Skeletal muscle cell (primary cell): Measurements from ENCODE around the gene ZNF878.
"Not testable (repeated sequence)": the region's sequence is repeated elsewhere in the genome, so short reads cannot be mapped to it uniquely, and the experiment has no call there.

Source experiments
- DNase-seq: peaks from one replicate; pipeline ENCODE4 v3.0.0-alpha.2; 2010; ENCODE audit warnings: low read depth
- H3K4me3 ChIP-seq: 2 replicates; pipeline ENCODE4 v1.5.1; 2011; ENCODE audit warnings: low read depth, mild to moderate bottlenecking, control low read depth, low read length, moderate library complexity

Gene ZNF878

DNA sequence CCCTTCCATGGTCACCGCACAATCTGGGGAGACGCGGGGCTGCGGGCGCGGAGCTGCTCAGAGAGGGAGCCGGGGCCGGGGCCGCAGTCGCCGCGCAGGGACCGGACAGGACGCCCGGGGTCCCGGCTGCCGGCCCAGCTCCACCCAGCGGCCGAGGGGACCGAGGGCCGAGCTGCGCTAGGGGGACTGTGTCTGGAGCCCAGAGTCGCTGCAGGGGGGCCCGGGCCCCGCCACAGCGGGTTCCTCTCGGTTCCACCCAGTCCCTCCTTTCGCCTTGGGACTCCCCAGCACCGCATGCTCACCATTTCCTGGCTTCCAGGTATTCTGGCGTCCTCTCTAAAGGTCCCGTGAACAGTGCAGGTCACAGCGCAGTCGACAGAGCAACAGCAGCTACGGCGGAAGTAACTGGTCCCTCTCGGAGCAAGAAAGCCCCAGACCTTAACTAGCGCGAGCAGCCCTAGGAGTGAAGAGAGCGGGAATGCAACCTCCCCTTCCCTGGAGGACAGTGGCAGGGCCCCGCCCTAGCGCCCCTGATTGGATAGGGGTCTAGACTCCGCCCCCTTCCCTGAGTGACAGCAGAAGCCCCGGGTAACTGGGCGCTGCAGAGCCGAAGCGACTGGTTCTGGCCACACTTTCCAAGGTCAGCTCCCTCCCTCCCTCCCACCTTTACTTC is at the start of gene ZNF878:
ZNF878 (minus strand) TSS at position 465 of the 673 bp plus-strand sequence; CDS start at position 305, 160 bp downstream.
- peak; percentile 25 for DNase-seq
- H3K4me3 ChIP-seq, result peak within 1 kb of the TSS; percentile 71

DNA sequence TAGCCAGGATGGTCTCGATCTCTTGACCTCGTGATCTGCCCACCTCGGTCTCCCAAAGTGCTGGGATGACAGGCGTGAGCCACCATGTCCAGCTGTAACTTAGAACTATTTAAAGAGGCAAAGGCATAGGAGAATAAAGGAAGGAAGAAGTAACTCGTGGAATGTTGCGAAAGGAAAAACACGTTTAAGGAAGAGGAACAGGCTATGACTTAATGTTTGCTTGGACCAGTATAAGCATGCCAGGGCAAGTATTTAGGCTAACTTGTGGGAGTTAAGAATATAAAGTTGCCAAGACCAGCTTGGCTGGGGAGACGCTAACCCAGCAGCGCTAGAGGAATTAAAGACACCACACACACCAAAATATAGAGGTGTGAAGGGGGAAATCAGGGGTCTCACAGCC is 45.3 kb upstream of the ZNF878 start:
- no peak overlapping the region for H3K4me3 ChIP-seq
- DNase-seq, result no peak

GRCh38 chr19:12095111-12095790 is 42.5 kb upstream of the ZNF878 start:
- DNase-seq, result peak; percentile 8

GRCh38 chr19:12093777-12094176 is 41.0 kb upstream of the ZNF878 start:
- no peak for DNase-seq
- H3K4me3 ChIP-seq, result no peak overlapping the region

More at GRCh38 chr19:12095111-12095790, 42.5 kb upstream of the ZNF878 start:
- no peak overlapping the region for H3K4me3 ChIP-seq

DNA sequence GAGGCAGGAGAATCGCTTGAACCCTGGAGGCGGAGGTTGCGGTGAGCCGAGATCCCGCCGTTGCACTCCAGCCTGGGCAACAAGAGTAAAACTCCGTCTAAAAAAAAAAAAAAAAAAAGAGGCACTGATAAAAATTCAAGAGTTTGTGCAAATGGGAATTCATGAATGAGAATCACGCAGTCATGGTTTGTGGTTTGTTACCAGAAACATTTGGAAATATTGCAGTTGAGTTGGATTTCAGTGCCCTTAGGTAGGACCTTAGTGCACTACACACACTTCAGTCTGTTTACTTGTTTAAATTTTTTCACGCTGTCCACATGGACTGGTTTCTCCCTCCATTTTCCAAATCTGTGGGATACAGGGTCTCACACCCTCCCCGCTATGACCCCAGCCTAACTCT is 40.2 kb upstream of the ZNF878 start:
- no peak for DNase-seq
- H3K4me3 ChIP-seq, result peak overlapping the region; percentile 74

DNA sequence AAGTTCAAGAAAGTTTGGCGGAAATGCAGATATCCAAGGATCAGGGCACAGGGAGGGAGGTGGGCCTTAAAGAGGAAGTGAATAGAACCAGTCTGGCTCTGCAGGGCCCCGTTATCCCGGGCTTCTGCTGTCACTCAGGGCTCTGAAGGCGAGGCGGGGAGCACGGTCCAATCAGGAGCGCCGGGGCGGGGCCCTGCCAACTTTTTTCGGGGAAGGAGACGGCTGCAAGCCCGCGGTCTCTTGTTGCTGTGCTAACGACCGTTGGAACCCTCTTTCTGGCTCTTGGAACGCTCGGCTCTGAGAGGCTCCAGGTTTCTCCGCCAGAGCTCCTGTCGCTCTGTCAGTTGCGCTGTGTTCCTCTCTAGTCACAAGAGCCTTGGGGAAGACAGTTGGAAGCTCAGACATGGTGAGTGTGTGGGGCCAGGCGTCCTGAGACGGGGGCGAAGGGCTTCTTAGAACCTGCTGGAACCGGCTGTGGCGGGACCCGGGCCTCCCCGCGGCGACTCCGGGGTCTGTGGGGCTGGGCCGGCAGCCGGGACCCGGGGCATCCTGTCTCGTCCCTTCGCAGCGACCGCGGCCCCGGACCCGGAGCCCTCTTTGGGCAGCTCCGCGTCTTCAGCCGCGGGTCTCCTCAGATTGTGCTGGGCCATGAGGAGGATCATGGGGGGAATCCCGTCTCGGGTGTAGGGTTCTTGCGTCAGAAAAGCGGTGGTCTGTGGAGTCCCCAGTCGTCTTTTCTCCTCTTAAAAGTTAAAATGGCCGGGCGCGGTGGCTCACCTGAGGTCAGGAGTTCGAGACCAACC is 39.5 kb upstream of the ZNF878 start:
- peak overlapping the region; percentile 74 for H3K4me3 ChIP-seq

DNA sequence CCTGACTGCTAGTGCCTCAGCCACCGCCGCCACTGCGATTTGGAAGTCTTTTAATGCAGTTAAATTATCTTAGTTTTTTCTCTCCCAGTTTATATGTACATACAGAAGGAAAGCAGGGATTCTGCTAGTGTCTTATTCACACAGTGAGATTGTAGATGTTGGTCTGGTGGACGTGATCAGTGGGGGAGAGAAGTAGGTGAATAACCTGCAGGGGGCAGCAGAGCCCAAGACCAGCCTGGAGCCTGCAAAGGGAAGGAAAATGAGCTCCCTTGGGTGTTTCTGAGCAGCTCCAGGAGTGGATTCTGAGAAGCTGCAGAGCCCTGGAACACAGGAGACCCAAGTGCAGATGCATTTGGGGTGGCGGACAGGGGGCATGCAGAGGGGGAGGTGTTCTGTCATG is 38.0 kb upstream of the ZNF878 start:
- DNase-seq, result peak; percentile 7

More for the DNA sequence above, 39.5 kb upstream of the ZNF878 start:
- DNase-seq, result peak; percentile 53

GRCh38 chr19:12085074-12085818 is 32.5 kb upstream of the ZNF878 start:
- no peak overlapping the region for H3K4me3 ChIP-seq
- DNase-seq, result no peak

More for the DNA sequence above, 38.0 kb upstream of the ZNF878 start:
- H3K4me3 ChIP-seq, result no peak overlapping the region

DNA sequence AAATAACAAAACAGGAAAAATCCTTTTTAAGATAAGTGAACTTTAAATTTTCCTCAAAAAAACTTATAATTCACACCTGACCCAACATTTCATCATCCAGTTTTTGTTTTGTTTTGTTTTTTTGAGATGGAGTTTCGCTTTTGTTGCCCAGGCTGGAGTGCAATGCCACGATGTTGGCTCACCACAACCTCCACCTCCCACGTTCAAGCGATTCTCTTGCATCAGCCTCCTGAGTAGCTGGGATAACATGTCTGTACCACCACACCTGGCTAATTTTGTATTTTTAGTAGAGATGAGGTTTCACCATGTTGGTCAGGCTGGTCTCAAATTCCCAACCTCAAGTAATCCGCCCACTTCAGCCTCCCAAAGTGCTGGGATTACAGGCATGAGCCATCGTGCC is 30.6 kb upstream of the ZNF878 start:
- DNase-seq, H3K4me3 ChIP-seq: not testable (repeated sequence)

- DNase-seq, result no peak
- H3K4me3 ChIP-seq, result no peak overlapping the region
Measured at GRCh38 chr19:12077375-12077774, 24.6 kb upstream of the ZNF878 start.

DNA sequence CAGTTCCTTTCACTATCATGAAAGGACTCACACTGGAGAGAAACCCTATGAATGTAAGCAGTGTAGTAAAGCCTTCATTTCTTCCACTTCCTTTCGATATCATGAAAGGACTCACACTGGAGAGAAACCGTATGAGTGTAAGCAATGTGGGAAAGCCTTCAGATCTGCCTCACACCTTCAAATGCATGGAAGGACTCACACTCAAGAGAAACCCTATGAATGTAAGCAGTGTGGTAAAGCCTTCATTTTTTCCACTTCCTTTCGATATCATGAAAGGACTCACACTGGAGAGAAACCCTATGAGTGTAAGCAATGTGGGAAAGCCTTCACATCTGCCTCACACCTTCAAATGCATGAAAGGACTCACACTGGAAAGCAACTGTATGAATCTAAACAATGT is 23.6 kb upstream of the ZNF878 start:
- not testable (repeated sequence) for DNase-seq, H3K4me3 ChIP-seq

DNA sequence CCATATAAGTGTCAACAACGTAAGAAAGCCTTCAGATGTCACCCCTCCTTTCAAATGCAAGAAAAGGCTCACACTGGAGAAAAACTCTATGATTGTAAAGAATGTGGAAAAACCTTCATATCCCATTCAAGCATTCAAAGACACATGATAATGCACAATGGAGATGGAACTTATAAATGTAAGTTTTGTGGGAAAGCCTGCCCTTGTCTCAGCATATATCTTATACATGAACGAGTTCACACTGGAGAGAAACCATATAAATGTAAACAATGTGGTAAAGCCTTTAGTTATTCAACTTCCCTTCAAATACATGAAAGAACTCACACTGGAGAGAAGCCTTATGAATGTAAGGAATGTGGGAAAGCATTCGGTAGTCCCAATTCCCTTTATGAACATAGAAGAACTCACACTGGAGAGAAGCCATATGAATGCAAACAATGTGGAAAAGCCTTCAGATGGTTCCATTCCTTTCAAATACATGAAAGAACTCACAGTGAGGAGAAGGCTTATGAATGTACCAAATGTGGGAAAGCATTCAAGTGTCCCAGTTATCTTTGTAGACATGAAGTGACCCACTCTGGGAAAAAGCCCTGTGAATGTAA is 22.9 kb upstream of the ZNF878 start:
- no peak for DNase-seq
- H3K4me3 ChIP-seq, result no peak overlapping the region

DNA sequence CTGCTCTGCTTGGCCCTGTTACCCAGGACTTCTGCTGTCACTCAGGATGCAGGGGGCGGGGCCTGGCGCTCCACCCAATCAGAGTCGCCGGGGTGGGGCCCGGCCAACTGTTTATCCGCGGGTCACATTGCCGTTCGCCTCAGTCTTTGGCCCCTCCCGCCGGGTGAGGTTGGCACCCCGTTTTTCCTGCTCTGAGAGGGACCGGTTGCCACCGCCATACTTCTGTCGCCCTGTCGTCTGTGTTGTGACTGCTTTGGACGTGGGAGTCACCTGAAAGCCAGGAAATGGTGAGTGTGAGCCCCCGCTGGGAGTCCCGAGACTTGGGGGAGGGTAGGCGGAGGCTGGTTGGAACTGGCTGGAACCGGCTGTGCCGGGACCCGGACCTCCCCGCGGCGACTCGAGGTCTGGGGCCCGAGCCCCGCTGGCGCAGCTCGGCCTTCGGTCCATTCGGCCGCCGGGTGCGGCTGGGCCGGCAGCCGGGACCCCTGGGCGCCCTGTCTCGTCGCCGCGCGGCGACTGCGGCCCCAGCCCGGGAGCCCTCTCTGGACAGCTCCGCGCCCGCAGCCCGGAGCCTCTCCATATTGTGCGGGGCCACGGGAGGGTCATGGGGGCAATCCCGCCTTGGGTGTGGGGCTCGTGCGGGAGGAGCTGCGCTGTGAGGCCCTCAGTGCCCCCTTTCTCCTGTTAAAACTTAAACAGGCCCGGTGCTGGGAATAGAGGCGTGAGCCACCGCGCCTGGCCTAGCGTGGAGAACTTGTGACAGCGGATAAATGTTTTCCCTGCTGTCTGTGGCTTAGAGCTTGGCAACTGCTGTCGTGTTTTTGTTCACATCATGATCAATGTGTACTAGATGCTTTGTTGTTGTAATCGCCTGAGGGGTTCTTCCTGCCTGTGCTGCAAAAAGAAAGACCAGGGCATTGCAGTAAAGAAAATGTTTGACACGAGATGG is 12.1 kb upstream of the ZNF878 start, which contains the start of gene ZNF844:
ZNF844 (plus strand) TSS at position 142 of the 949 bp plus-strand sequence; CDS start at position 285, 143 bp downstream.
- H3K4me3 ChIP-seq, result peak within 1 kb of the TSS; percentile 81
- DNase-seq, result peak; percentile 35

- DNase-seq, result no peak
- no peak overlapping the region for H3K4me3 ChIP-seq
Measured at GRCh38 chr19:12055784-12056183, 3.0 kb upstream of the ZNF878 start.

DNA sequence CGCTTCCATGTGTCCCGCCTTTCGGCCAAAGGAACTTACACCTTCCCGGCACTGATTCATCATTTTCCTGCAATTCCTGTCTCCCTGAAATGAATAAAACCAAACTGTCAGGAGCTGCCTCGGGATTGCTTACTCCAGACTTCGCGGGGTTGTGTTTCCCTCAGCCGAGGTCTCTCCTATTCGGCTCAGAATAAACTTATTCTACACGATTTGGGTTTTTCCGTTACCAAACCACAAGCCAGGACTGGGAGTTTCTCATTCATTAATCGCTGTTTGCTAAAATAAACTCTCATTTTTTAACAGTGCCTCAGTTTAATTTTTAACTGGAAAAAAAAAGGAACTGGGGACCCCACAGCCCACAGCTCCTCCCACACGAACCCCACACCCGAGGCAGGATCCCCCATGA is 667 bp downstream of the ZNF878 start:
- no peak for DNase-seq
- peak overlapping the region; percentile 71 for H3K4me3 ChIP-seq

GRCh38 chr19:12047868-12048267 is 4.9 kb downstream of the ZNF878 start:
- DNase-seq, result no peak
- H3K4me3 ChIP-seq, result no peak overlapping the region

GRCh38 chr19:12043752-12044422 is 8.9 kb downstream of the ZNF878 start:
- no peak overlapping the region for H3K4me3 ChIP-seq
- no peak for DNase-seq
